AG04449 (cell line): ENCODE measurements around the gene PAM.

ENCODE experiments used
- CTCF ChIA-PET: fragments of 350-600 bp; formaldehyde crosslinking; extraction: SDS; loops from one replicate; lab custom pipeline; 2021; ENCODE audit warnings: antibody characterized with exemption; lab: Yijun Ruan, JAX
- POLR2A ChIA-PET: fragments of 400-600, 350-600 bp; formaldehyde crosslinking; extraction: SDS; loops from one replicate; lab custom pipeline; 2020; ENCODE audit warnings: antibody characterized with exemption, inconsistent platforms; lab: Yijun Ruan, JAX
- DNase-seq: peaks from one replicate; pipeline ENCODE4 v3.0.0-alpha.2; 2010; ENCODE audit warnings: low read depth, low spot score
- H3K4me3 ChIP-seq: 2 replicates; pipeline ENCODE4 v1.5.1; 2011; ENCODE audit warnings: low read depth, mild to moderate bottlenecking, control low read depth, low read length
- CTCF ChIP-seq: IDR thresholded peaks from one replicate; pipeline ENCODE4 v1.5.1; 2011; ENCODE audit warnings: mild to moderate bottlenecking, moderate library complexity, low read length, control low read depth, inconsistent platforms; ENCODE audit not compliant: insufficient read depth; ENCODE audit errors: missing control alignments

The PAM gene

GRCh38 chr5:102921341-102922044 lies 166.4 kb downstream of the PAM start:
- H3K4me3 ChIP-seq: no peak overlapping the region
- ChIA-PET CTCF (interaction anchor here (0.7 kb wide), 1 partner anchor 93 kb away, joined by 3 read pairs; no protein-coding TSS in a partner anchor), POLR2A (no interaction called here)
- no peak for TF ChIP-seq CTCF
- DNase-seq: no peak

- no peak for DNase-seq
- ChIA-PET POLR2A (no interaction called here), CTCF (no interaction called here)
- H3K4me3 ChIP-seq: no peak overlapping the region
- no peak for TF ChIP-seq CTCF
Observed at GRCh38 chr5:102922111-102922720, 167.1 kb downstream of the PAM start.

DNA sequence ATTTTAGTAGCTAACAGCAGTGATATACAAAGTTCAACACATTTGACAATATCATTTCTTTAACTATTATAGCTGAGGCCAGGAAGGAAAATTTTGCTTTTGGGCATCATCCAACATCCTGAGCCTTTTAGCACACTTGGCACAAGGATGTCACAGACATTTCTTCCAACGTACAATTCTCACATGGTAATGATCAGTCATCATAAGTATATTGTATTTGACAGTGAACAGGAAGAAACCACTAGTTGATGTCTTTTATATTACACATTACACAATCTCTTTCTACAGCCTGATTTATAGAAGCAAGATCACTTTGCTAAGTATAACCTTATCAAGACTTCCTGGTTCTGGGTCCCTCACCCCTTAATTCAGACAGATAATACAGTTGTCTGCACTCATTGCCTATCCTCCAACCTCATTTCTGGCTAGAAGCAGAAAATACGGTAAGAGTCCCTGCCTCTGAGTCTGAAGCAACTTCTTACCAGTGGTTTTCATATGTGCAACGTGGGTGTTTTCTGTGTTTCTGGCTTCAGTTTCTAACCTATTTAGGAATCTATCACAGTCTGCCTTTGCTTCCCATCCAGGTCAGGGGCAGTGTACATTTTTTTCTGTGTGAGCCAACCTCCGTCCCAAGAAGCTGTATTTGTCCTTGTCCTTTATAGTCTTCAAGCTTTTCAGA lies 167.8 kb downstream of the PAM start:
- H3K4me3 ChIP-seq: no peak overlapping the region
- DNase-seq: no peak
- ChIA-PET POLR2A (no interaction called here), CTCF (no interaction called here)
- no peak for TF ChIP-seq CTCF

- no peak for DNase-seq
- ChIA-PET CTCF (interaction anchor here (1.0 kb wide), 1 partner anchor 9 kb away, joined by 3 read pairs; no protein-coding TSS in a partner anchor), POLR2A (no interaction called here)
- no peak for TF ChIP-seq CTCF
- no peak overlapping the region for H3K4me3 ChIP-seq
Observed at GRCh38 chr5:102924963-102925362, 169.9 kb downstream of the PAM start.

DNA sequence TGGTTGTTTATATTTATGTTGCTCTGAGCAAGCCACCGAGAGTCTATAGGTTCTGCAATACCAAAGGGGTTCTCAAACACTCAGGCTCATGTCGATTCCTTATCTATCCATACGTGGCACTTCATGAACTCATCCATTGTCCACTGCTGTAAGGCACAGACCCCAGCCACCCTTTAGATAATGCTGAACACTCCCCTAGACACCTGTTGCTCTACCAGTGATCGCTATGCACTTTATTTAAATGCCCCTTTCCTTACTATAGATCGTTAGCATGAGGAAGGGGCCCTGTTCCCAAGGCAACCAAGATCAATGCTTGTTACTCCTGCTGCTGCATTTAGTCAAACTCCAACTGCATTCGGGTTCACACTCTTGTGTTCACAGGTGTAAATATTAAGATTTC lies 171.9 kb downstream of the PAM start:
- TF ChIP-seq CTCF: no peak
- DNase-seq: no peak
- ChIA-PET POLR2A (no interaction called here), CTCF (no interaction called here)
- H3K4me3 ChIP-seq: no peak overlapping the region

DNA sequence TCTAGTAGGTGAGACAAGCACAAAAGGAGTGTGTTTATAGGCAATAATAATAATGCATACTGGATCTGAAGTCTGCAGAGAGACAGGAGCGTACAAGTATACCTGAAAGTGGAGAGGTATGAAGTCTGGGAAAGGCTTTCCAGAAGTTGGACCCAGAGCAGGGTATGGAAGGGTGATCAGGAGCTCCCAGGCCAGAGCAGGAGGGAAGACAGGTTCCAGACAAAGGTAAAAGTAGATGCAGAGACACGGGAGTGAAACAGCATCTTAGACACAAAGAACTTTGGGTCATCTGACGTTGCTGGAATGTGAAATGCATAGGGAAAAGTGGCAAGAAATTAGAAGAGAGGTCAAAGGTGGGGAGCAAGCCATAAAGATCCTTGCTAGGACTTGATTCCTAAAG lies 175.1 kb downstream of the PAM start:
- H3K4me3 ChIP-seq: no peak overlapping the region
- CTCF ChIA-PET: no interaction called here
- POLR2A ChIA-PET: no interaction called here
- no peak for DNase-seq
- no peak for TF ChIP-seq CTCF
